Esophagus muscularis mucosa (tissue), 4 donors: ENCODE results near the gene WASF2. TPM values are rescaled to one million over a fixed set of nuclear protein-coding genes. Genes with fewer than 3 reads are reported as not detected.

Experiments used
- DNase-seq: peaks from one replicate; pipeline ENCODE4 v3.0.0-alpha.2; 2017; ENCODE audit errors: extremely low spot score
- H3K27ac ChIP-seq, 4 donors: fragments of 200-600 bp; sonication (generic); replicated peaks in 1 of 4; 1 replicate in 3 of 4; 2 replicates in 1 of 4; pipeline ENCODE4 v1.5.1; 2016 to 2019; ENCODE audit warnings: mild to moderate bottlenecking in 1 of 4
- H3K27me3 ChIP-seq, 4 donors: fragments of 200-600 bp; sonication (generic); one replicate each; pipeline versions ENCODE4 v1.5.1 to v1.6.0; 2016 to 2019
- H3K36me3 ChIP-seq, 4 donors: fragments of 200-600 bp; sonication (generic); one replicate each; pipeline ENCODE4 v1.5.1; 2016 to 2019
- H3K4me1 ChIP-seq, 4 donors: fragments of 200-600 bp; sonication (generic); one replicate each; pipeline ENCODE4 v1.5.1; 2016 to 2019
- H3K4me3 ChIP-seq, 4 donors: fragments of 200-600 bp; sonication (generic); 1 replicate in 2 of 4; 2 replicates in 2 of 4; pipeline ENCODE4 v1.5.1; 2016 to 2019; ENCODE audit warnings: mild to moderate bottlenecking in 4 of 4, moderate library complexity in 1 of 4
- H3K9me3 ChIP-seq, 4 donors: fragments of 200-600 bp; sonication (generic); 1 replicate in 3 of 4; 2 replicates in 1 of 4; pipeline ENCODE4 v1.5.1; 2016 to 2019
- CTCF ChIP-seq, 3 experiments: fragments of 200-600 bp in 2 of 3; fragments of 450-650 bp in 1 of 3; sonication (generic) in 2 of 3; IDR thresholded peaks; one replicate each; pipeline ENCODE4 v1.5.1; 2017 to 2019; ENCODE audit warnings: antibody characterized with exemption in 3 of 3, mild to moderate bottlenecking in 2 of 3, moderate library complexity in 1 of 3
- EP300 ChIP-seq: sonication (generic); formaldehyde crosslinking; IDR thresholded peaks from one replicate; pipeline ENCODE4 v1.6.1; 2017; ENCODE audit warnings: antibody characterized with exemption
- POLR2A ChIP-seq: fragments of 450-650 bp; IDR thresholded peaks from one replicate; pipeline ENCODE4 v1.6.1; 2017; ENCODE audit warnings: antibody characterized with exemption, moderate library complexity, mild to moderate bottlenecking, low read depth
- POLR2AphosphoS5 ChIP-seq, 2 donors: sonication (generic); formaldehyde crosslinking; IDR thresholded peaks; one replicate each; pipeline ENCODE4 v1.6.1; 2017; ENCODE audit warnings: antibody characterized with exemption in 2 of 2
- WGBS: methylation state at CpG from one replicate; pipeline ENCODE4 v1.1.5; 2018; 5-methylcytosine and 5-hydroxymethylcytosine counted together
- intact Hi-C: fragments of 100-400 bp; cut with DNase I; formaldehyde crosslinking; loops from one replicate; pipeline ENCODE4 v1.15.1; 2023
- total RNA-seq, 4 donors: library from RNA; depleted of rRNA; stranded (reverse); fragments of >200 nt; gene quantifications; one replicate each; pipeline versions ENCODE4 v1.1.0 to v1.2.1, GENCODE V29; 2016

WASF2 gene
- total RNA-seq, 4 donors from 2014 or later, result 78.5 to 141 (median 101) TPM

DNA sequence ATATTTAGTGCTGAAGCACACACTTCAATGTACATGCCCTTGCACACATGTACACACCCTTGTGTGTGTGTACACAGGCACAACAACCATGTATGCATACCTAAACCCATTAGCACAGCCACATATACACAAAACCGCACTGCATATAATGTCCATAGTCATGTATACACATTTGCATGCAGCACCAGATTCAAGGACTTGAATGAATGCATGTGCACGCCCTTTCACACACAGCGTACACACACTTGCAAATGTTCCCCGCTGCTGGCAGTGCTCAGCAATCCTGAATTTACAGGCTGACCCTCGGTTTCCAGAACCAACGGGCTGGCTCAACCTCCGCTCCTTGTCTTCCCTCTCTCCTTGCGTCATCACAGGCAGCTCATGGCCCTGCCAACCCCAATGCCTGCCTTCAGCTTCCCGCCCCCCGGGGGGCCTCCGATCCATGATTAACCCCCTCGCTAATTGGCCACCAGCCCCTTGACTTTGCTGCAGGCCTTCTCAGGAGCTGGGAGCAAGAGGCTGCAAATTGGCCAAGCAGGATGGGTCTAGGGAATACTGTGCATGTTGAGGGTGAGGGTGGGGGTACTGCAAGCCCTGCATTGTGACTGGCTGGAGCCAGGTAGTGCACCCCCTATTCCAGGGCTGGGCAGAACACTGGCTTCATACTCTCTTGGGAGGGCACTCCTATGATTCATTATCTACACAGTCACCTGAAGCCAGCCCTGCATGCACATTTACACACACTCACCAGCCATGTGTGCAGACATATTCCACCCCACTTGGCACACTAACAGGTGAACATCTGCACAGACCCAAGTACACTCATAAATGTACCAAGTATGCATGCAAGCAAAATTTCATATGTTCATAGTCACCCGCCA is 89.6 kb downstream of the WASF2 start:
- TF ChIP-seq EP300 (no peak), CTCF (IDR thresholded peaks at IDR 0.05) (no peak), POLR2A (no peak), POLR2AphosphoS5 (IDR thresholded peaks at IDR 0.05) (peak in 1 of 2 donors; percentile 68)
- Histone ChIP-seq H3K27me3 (no peaks in the 10 kb centered on the region), H3K27ac (no peak overlapping the region), H3K4me1 (peaks cover 72 to 86% (median 79%) of the 10 kb centered on the region in 4 donors), H3K9me3 (no peaks in the 10 kb centered on the region), H3K36me3 (no peaks in the 10 kb centered on the region), H3K4me3 (no peak overlapping the region)
- DNase-seq, result no peak
- intact Hi-C loops, result loop anchor here (5.0 kb wide), 1 partner anchor 207 kb away; no protein-coding TSS in a partner anchor
- WGBS, result 42% methylated on average over 13 of the region's 13 CpGs

- WGBS, result 44% methylated on average over 18 of the region's 19 CpGs
- Histone ChIP-seq H3K9me3 (no peaks in the 10 kb centered on the region), H3K36me3 (no peaks in the 10 kb centered on the region), H3K4me3 (no peak overlapping the region), H3K27ac (no peak overlapping the region), H3K4me1 (peaks cover 67 to 79% (median 72%) of the 10 kb centered on the region in 4 donors), H3K27me3 (no peaks in the 10 kb centered on the region)
- intact Hi-C loops, result loop anchor here (5.0 kb wide), 1 partner anchor 208 kb away; no protein-coding TSS in a partner anchor
- DNase-seq, result no peak
- TF ChIP-seq POLR2AphosphoS5 (IDR thresholded peaks at IDR 0.05), result peak in 1 of 2 donors; percentile 30
- TF ChIP-seq CTCF (IDR thresholded peaks at IDR 0.05), result no peak
Measured at GRCh38 chr1:27399251-27400025, 90.5 kb downstream of the WASF2 start.

DNA sequence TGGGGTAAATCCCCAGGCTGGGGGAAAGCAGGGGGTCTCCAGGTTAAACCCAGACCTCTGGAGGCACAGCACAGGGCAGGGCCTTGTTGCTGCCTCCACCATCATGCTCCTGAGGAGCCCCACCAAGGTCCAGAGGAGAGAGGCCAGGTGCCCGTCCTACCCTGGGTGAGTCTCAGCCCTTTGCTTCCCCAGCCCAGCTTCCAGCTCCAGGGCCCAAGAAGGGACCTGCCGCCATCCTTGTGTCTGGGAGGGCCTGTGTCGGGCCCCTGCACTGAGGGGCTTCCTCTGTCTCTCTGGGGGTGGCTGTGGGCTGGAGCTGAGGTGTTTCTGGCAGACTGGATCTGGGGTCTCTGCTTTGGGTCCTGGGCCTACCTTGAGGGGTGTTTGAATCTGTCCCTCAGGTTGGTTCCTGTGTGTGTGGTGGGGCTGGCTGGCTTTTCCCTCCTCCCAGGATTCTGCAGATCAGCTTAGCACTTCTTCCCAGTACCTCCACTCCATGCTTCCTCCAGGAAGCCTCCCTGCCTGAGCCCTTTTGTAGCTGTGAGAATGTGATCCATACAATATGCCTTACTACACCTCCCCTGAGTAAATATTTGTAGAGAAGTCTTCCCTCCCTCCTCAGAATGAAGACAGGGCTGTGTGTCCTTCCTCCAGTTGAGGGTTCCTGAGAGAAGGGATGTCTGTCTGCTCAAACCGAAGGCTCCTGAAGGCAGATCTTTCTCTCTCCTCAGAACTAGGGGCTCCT is 91.4 kb downstream of the WASF2 start:
- DNase-seq, result no peak
- Histone ChIP-seq H3K27ac (no peak overlapping the region), H3K4me3 (no peak overlapping the region), H3K9me3 (no peaks in the 10 kb centered on the region), H3K4me1 (peaks cover 59 to 71% (median 64%) of the 10 kb centered on the region in 4 donors), H3K36me3 (no peaks in the 10 kb centered on the region), H3K27me3 (no peaks in the 10 kb centered on the region)
- intact Hi-C loops, result no loop called here
- WGBS, result 38% methylated on average over 1 of the region's 4 CpGs
- no peak for TF ChIP-seq EP300
- peak in 1 of 2 donors; percentile 7 for TF ChIP-seq POLR2AphosphoS5 (IDR thresholded peaks at IDR 0.05)

- Histone ChIP-seq H3K36me3 (no peaks in the 10 kb centered on the region), H3K9me3 (no peaks in the 10 kb centered on the region), H3K4me3 (no peak overlapping the region), H3K27ac (no peak overlapping the region), H3K4me1 (peaks cover 51 to 68% (median 59%) of the 10 kb centered on the region in 4 donors), H3K27me3 (no peaks in the 10 kb centered on the region)
- DNase-seq, result no peak
- intact Hi-C loops, result no loop called here
- WGBS, result 77% methylated on average over 7 of the region's 7 CpGs
- TF ChIP-seq CTCF (IDR thresholded peaks at IDR 0.05) (no peak), POLR2AphosphoS5 (IDR thresholded peaks at IDR 0.05) (no peak), EP300 (no peak), POLR2A (no peak)
Measured at GRCh38 chr1:27397749-27398148, 92.2 kb downstream of the WASF2 start.
